Activated CD8-positive, alpha-beta memory T cell treated with anti-CD3 and anti-CD28 coated beads, Interleukin-2, amount 50 U/mL, for 48 hours (primary cell): ENCODE results near the gene BHLHE40.

Experiments
- DNase-seq: peaks from one replicate; pipeline ENCODE4 v3.0.0-alpha.2; 2020

Gene BHLHE40

DNA sequence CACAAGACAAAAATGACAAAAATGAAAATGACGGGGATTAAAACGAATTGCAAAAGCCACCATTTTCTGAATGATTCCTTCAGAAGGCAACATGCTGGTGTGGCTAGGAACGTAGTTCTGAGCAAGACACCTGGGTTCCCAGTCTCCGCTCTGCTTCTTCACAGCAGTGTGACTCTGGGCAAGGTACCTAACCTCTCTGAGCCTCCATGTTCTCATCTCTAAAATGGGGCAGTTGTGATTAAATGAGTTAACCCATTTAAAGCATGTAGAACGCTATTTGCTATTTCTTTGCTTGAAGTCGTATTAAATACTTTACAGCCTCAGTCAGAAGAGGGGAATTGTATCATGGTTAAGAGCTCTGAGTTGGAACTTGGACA is 23.6 kb downstream of the BHLHE40 start:
- DNase-seq, result no peak

DNA sequence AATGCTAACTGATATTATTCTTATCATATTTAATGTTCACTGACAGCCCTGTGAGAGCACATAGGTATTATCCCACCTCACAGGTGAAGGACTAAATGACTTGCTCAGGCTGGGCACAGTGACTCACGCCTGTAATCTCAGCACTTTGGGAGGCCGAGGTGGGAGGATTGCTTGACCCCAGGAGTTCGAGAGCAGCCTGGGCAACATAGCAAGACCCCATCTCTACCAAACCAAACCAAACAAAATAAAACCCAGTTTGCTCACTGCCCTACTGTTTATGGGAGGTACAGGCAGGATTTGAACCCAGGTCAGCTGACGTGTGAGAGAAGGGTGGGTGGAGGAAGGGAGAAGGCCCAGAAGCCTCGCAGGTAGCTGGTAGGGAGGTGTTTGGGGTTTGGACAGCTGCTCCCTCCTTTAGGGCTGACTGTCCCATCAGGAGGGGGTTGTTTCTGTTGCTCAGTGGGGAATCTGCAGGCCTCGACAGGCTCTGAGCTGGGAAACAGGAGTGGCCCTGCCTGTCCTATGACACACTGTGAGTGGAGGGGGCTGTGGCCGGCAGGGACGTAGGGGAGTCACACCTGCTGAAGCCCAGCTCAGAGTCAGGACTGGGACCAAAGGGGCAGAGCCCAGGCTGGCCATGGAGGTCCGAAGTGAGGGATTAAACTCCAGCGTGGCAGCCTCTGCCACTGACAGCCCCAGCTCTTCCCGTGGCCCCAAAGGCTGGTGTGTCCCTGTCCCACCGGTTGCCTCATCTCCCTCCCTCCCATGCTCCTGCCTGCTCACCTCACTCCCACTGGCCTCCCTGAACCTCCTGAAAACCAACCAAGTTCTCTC is 25.3 kb downstream of the BHLHE40 start:
- DNase-seq, result peak; percentile 58

DNA sequence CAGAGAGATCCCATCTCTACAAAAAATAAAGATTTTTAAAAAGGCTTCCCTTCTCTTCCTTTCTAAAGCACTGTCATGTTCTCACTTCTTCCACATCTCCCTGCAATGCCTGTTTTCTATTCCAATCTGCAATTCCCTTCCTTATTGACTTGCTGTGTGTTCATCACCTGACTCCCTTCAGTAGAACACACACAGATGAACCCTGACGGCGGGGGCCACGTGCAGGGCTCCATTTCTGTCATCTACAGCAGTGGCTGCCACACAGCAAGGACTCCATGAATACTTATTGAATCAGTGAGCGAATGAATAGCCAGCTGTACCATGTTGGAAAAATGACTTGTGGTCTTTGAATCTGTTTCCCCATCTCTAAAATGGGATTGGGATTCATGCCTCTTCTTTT is 26.1 kb downstream of the BHLHE40 start:
- DNase-seq, result peak; percentile 51

DNA sequence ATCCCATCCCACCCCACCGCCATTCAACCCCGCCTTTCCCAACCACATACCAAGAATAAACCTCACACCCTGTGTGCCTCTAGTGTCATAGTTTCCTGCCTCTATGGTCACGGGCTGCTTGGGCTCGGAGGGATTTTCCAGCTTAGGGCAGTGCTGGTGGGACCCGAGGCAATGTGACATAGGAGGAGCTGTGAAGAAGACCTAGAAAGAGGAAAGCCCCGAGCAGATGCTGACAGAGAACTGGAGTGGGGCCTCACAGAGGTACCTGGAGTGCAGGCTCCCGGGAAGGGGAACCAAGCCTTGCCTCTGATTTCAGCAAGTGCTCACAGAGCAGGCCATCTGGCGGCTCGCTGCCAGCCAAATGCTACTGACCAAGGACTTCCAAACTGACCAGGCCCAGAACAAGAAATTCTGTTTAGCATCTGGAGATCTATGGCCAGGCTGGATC is 27.5 kb downstream of the BHLHE40 start:
- DNase-seq, result peak; percentile 85

DNA sequence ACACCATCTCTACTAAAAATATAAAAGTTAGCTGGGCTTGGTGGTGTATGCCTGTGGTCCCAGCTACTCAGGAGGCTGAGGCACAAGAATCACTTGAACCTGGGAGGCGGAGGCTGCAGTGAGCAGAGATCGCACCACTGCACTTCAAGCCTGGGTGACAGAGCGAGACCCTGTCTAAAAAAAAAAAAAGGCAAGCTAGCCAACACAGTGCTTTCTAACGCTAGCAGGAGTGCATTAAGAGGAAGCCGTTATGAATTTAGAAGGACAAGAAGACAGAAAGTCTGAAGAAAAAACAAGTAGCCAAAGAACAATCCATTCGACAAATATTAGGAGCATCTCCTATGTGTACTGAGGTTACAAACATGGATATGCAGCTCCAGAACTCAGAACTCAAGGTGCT is 28.6 kb downstream of the BHLHE40 start:
- DNase-seq, result no peak

DNA sequence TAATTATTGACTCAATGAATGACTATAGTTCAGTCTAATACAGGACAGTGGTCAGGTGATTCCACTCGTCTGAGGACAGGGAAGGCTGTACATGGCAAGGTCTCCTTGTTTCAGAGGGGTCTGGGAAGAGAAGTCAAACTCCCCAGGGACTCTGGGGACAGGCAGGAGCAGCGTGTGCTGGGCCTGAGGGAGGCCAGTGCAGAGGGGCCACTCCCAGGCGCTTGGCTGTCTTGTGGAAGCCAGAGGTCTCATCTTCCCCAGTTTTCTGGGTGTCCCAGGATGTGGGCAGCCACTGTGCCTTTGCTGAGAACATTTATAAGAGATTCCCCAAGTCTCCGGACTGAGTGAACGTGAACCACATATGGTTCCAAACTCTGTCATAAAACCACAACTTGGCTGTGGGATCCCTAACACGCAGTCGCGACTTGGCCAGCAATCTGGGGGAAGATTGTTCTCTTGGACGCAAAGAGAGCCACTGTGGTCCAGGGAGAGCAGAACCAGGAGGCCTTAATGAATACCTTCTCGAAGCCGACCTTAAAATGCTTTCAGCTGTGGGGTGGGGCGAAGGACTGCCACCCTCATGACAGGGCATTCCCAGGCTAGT is 30.4 kb downstream of the BHLHE40 start:
- DNase-seq, result no peak

DNA sequence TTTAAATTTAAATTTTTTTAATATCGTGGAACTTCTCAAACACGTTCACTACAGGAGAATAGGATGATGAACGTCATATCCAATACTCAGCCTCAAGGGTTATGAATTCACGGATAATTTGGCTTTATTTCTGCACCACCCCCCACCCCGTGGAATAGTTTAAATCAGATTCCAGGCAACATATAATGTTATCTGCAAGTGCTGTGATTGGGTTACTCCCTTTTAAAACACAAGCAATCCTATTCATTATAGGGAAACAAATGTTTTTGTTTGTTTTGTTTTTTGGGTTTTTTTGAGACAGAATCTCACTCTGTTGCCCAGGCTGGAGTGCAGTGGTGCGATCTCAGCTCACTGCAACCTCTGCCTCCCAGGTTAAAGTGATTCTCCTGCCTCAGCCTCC is 30.9 kb downstream of the BHLHE40 start:
- no peak for DNase-seq

DNA sequence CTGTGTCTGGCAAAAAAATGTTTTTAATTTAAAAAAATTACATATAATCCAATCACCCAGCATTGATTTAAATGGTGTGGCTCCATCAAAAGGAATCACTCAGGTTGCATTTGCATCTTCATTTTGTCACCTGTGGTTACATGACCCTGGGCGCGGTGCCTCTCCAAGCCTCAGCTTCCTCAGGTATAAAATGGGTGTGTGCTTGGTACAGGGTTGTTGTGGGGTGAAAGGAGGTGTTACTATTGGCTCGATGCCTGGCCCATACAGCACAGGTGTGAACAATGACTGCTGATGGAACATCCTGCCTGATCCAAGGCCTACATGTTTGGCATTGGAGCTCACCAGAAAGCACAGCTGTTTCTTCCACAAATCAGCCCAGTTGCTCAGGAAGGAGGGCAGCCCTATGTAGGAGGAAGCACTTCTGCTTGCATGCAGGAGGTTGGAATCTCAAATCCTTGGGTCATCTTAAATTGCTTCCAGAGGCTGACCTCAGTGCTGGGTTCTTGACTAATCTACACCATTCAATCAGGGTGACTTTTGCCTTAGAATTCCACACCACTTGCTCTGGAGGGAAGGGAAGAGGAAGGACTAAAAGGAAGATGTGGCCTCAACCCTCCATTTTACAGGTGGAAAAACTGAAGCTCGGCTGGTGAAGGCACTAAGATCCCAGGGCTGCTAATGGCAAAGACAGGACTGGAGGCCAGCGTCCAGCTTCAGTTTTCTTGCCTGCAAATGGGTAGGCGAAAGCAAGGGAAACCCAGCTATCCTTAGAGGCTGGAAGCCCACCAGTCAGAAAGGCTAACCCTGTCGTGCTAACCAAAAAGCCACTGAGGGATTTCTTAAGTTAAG is 31.7 kb downstream of the BHLHE40 start:
- no peak for DNase-seq

DNA sequence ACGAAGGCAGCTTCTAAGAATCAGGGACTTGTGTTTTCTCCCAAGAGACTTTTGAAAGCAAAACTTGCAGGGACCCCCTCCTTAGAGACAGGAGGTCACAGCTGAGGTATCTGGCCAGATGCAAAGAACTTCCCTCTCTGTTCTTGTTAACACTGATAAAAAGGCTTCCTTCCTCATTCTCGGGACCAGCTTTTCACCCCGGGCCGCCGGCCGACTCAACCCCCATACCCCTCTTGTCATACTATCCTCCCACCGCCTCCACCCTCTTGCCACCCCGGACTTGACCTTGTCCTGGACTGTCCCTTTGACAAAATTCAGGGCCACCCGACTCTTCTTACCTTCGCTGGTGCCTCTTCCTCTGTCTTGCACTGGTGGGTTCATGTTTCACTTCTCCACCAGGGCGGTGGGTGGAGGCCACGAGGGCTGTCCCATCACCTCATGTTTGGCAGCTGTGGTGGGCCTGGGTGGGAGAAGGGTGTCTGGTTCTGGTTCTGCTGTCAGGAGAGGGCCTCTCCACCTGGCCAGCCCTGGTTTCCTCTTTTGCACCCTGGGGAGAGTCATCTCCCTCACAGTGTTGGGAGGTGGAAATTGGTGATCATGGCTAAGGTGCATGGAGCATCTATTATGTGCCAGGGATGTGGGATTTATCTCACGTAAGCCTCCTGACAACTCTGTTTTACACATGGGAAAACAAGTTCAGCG is 32.5 kb downstream of the BHLHE40 start:
- no peak for DNase-seq

DNA sequence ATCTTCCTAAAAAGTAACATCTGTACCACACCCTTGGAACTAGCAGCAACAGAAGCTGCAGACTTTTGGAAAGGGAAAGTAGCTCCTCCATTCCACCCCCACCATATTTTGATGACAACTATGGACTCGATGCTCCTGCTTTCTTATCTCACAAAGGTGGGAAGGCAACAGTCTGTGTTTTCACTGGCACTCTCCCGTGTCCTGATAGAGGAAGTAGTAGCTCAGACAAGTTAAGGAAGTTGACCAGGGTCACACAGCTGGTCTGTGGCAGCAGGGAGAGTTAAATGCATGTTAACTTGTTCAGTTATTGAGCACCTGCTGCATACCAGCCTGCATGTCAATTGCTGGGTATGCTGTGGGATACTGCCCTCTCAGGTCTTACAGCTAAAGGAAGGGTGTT is 33.1 kb downstream of the BHLHE40 start:
- no peak for DNase-seq

DNA sequence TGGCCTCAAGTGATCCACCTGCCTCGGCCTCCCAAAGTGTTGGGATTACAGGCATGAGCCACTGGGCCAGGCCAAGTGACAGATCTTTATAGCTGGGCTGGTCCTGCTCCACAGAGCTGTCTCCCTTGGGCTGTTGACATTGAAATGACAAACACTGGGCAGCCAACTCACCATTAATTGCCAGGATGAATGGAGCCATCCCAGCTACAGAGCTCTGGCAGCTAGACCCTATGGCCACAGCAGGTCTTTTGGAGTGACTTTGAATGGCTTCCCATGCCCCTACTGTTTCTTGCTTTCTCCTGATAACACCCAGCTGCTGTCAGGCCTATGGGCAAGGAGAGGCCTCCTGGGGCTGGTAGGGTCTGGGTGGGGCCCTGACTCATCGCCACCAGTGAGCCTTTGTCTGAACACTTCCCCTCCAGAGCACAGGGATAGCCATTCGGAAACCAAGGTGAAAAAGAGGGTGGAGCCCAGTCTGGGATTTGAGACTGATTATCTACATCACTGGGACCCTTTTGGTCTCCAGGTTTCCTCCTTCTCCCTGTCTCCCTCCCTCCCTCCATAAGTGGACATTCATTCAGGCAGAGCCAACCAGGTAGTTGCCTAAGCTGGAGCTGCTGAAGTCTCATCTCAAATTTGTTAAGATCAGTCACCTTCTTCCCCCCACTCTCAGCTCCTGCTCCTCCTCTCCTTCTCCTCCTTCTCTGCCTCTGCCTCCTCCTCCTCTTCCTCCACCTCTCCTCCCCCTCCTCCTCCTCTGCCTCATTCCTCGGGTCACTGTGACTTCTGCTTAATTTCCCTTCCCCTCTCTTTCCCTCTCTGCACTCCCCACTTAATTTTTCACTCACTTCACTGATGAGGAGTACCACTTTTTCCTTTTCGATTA is 34.0 kb downstream of the BHLHE40 start:
- DNase-seq, result no peak

DNA sequence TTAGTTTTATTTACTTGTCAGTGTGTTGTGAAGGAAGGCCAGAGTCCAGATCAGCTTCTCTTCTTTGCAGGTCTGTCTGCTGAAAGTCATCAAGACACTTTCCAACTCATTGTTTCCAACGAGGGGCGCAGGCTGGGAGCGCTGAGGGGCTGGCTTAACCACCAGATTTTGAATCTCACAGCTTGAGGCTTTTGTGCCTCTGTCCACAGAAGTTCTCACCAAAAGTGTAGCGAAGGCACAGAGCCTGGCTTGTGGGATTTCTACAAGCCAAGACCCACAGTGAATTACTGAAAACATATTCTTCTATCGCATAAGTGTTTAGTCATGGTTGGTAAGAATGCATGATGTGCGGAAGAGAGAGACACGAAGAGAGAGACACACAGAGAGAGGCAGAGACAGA is 35.2 kb downstream of the BHLHE40 start:
- DNase-seq, result no peak

DNA sequence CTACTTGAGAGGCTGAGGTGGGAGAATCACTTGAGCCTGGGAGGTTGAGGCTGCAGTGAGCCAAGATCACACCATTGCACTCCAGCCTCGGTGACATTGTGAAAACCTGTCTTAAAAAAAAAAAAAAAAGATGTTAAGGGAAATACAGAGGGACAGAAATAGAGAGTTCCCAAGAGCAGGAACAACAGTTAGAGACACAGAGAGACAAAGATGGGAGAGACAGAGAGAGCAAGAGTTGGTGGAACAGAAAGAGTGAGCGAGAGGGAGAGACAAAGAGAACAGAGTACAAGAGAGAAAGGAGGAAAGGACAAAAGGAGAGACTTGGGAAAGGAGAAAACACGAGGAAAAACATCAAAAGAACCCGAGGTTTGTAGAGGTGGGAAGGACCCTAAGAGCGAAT is 35.8 kb downstream of the BHLHE40 start:
- DNase-seq, result no peak

DNA sequence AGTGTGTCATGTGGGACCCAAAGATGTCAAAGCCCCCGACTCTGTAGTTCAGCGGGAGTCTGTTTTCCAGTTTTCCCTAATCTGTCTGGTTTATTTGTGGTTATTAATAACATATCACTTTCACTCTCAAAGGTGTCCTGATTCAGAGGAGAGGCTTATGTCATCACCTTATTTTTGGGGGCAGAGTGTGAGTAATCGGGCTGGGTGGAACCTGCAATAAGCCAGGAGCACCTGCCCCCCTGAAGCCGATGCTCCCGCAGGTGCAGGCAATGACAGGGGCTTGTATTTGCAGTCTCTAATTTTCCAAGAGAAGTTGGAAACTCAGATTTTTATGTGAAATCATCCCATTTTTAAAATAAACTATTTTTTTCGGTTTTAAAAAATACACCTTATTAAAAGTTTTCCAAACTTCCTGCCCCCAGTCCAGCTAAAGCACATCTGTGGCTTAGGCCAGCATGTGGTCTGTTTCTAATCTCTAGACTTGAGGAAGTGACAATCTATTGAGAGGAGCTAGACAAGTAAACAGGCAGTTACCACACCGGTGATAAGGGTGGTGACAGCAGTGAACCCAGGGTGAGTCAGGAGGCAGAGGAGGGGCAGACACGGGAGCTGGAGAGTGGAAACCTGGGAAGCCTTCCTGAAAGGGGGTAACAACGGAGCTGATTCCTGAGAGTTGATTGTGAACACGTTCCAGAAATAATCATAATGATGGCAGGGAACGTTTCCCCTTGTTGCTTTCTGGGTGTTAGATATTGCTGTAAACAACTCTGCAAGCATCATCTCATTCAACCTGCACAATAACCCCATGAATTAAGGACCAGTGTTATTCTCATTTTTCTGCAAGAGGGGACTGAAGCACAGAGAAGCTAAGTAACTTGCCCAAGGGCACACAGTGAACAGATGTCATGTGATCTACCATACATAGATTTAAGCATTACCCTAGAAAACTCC is 37.2 kb downstream of the BHLHE40 start:
- DNase-seq, result no peak

DNA sequence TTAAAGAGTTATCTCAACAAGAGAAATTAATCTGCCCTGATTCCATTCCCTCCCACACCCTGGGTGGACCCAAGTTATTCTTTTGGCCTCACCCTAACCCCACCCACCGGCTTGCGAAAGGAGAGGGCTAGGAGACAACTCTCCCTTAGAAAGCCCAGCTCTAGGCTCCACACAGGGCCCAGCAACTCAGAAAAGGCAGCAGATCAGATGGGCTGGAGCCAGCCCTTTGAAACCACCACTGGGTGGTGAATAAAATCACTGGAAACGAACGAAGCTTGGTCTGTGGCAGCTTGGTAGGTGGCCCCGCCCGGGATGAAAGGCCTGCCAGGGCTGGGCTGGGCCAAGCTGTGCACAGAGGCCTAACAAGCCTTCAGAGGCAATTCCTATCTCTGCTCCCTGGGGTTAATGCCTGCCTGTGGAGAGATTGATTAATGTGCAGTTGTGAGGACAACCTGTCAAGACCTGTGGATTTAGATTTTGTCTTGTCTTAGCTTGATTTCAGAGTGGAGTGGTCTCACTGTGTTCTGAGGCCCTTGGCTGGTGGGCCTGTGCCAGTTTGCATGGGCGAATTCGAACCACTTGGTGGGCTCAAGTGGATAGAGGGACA is 38.8 kb downstream of the BHLHE40 start:
- no peak for DNase-seq

DNA sequence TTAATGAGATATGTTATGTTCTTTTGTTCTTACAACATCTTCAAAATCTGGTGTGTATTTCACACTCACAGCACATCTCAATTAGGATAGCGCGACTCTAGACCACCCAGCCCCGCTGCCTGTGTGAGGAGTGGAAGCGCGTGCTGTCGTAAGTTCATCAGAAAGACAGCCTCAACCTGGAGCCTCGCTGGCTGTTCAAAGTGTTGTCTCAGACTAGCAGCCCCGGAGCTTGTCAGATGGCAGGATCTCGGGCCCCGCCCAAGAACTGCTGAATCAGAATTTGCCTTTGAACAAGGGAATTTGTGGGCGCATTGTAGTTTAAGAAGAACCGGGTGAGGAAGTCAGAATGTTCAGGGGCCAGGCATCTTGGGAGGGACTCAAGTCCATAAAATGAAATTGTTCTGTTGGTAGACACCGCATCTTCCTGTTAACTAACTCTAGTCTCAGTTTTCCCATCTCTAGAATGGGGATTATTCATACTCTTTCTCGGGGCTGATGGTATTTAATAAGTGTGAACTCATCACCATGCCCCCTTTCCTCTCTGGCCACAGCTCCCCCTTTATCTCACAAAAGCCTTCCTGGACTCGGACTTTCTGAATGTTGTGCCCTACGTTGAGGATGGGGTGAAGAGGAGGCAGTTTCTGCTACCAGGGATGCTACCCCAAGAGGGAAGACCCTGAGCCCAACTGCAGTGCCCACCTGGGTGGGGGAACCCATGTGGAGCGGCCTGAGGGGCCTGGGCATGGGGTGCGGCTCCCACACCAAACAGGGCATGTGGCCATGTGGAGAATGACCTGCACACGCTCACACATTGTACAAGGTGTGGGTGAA is 40.4 kb downstream of the BHLHE40 start:
- peak; percentile 85 for DNase-seq

DNA sequence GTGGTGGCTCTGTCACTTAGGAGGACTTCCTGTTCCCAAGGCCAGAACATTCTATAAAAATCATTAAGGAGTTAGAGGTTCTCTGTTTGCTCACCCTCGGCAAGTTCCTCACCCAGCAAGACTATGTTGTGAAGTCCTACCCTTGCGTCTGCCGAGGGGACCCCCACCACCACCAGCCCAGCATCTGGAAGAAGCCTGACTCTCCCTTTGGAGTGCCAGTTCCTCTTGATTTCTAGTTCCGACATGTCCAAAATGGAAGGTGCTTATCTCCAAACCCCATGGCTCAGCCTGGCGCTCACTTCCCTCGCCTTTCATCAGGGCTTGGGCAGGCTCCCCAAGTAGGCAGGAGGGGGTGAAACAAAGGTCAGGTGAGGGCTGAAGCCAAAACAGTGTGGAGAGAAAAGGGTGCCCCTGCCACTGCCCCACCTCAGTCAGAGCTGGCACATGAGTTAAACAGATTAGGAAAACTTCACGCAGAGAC is 41.0 kb downstream of the BHLHE40 start:
- DNase-seq, result no peak

DNA sequence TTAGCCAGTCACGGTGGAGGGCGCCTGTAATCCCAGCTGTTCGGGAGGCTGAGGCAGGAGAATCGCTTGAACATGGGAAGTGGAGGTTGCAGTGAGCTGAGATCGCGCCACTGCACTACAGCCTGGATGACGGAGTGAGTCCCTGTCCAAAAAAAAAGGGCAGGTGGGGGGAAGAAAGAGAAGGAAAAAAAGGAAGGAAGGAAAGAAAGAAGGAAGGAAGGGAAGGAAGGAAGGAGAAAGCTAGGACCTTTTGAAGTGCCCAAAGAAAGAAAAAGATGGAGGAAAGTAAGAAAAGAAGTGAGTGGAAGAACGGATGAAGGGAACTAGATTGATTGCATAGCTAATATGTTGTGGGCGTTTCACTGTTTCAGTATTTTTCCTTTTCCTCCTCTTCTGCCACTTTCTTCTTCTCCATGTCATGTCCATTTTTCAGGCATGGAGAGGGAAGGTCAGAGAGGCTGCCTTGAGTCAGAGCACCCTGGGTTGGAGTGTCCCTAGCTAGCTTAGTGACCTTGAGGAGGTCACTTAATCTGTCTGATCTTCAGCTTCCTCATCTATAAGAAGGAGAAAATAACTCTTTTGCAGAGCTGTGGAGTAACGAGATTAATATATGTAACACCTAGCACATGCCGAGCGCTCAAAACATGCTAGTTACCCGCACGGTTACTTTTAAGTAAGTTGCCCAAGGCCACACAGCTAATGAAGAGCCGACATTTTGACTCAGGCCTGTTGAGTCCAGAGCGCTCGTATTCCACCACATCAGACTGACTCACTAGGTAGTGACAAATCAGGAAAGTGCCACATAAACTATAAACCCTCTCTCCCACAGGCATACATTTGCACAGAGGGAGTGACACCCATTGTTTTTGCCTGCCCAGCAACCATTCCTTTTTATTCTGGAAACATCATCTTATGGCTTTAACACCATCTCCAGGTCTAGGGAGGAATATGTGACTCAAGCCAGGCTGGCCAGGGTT is 42.2 kb downstream of the BHLHE40 start:
- DNase-seq, result no peak
